ENCODE results near the gene UBE2L3.
A peak's percentile ranks its signal among the peaks of the same experiment; 100 is the strongest.
"Not testable (repeated sequence)": the region's sequence is repeated elsewhere in the genome, so short reads cannot be mapped to it uniquely, and the experiment has no call there.

Gene UBE2L3

GRCh38 chr22:21603973-21604372 lies 36.5 kb downstream of the UBE2L3 start:
- no peak for DNase-seq

DNA sequence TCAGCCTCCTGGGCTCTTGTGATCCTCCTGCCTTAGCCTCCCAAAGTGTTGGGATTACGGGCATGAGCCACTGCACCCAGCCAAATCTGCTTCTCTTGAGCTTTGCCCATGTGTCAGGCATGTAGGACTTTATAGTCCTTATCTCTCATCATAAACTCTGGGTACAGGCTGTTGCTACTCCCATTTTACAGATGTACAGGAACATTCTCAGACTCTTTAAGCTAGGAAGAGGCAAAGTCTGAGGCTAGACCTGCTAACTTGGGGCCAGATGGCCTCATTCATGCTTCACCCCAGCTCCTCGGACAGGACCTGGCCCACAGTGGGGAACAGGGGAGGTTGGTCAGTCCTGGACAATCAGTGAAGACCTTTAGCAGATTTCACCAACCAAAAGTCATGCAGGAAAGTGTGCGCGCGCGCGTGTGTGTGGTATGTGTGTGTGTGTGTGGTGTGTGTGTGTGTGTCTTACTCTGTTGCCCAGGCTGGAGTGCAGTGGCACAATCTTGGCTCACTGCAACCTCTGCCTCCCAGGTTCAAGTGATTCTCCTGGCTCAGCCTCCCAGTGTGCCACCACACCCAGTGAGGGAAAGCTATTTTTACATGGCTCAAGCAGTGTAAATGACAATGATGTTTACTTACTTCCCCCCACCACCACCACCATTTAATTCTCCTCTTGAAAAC lies 38.5 kb downstream of the UBE2L3 start:
- DNase-seq = no peak

- no peak for DNase-seq
These were observed 39.3 kb downstream of the UBE2L3 start for GRCh38 chr22:21606775-21607174.

DNA sequence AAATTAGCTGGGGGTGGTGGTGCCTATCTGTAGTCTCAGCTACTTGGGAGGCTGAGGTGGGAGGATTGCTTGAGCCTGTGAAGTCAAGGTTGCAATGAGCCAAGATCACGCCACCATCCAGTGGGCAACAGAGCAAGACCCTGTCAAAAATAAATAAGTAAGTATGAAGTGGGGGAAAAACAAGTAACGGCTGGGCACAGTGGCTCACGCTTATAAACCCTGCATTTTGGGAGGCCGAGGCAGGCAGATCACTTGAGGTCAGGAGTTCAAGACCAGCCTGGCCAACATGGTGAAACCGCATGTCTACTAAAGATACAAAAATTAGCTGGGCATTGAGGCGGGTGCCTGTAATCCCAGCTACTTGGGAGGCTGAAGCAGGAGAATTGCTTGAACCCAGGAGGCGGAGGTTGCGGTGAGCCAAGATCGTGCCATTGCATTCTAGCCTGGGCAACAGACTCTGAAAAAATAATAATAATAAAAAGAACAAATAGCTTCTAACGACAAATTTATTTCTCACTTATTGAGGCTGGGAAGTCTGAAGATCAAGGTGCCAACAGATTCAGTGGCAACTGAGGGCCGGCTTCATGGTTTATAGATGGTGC lies 42.1 kb downstream of the UBE2L3 start:
- not testable (repeated sequence) for DNase-seq

- DNase-seq = no peak
These were observed 43.9 kb downstream of the UBE2L3 start for GRCh38 chr22:21611210-21611977.

DNA sequence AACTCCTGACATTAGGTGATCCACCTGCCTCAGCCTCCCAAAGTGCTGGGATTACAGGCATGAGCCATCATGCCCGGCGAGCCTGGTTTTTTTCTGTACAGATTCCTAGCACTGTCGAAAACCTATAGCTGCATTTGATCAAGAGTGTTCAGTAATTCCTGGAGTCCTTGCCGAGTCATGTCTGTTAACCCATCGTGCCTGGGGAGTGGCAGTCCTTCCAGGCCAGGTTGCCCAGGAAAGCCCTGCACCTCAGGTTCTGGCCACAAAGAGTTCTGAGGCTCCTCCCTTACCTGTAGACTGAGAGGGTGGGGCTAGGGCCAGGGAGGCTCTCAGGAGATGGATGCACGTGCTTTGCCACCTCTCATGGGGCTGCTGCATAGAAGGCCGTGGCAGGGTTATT lies 45.3 kb downstream of the UBE2L3 start:
- DNase-seq = no peak

DNA sequence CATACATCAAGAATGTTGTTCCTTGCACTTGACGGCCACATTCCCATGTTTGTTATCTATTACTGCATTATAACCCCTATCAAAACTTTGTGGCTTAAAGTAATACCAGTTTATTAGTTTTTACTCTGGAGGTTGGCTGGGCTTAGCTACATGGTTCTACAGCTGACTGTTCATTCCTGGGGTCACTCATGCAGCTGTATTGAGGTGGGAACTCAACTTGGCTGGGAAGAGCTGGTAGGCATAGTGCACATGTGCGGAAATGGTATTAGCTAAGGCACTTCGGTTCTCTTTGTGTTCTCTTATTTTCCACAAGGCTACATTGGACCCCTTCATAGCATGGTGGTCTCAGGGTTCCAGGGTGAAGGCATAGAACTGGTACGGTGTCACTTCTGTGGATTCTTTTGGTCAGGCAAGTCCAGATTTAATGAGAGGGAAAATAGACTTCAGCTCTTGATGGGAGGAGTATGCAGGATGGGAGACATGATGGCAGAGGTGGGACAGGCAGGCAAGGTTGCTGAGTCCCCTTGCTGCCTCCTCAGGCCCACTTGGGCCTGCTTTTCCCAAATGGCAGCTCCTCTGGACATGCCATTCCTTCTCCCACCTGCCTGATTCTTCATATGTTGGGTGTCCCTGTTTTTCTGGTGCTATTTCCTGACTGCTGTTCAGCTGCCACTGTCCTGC lies 46.2 kb downstream of the UBE2L3 start:
- no peak for DNase-seq

DNA sequence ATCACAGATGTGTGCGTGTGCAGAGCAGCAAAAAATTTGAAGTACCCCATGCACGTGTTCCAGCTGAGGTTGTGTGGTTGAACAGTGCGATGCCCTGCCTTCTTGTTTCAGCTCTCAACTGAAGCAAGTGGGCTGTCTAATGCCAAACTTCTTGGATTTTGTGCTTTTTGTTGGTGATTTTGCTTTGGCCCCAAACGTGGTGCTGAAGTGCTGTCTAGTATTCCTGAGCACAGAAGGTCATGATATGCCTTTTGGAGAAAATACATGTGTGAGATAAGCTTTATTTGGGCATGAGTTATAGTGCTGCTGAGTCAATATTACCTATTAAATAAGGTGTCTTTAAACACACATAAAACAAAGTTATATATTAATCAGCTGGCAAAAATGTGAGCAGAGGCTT lies 48.2 kb downstream of the UBE2L3 start:
- DNase-seq = no peak

DNA sequence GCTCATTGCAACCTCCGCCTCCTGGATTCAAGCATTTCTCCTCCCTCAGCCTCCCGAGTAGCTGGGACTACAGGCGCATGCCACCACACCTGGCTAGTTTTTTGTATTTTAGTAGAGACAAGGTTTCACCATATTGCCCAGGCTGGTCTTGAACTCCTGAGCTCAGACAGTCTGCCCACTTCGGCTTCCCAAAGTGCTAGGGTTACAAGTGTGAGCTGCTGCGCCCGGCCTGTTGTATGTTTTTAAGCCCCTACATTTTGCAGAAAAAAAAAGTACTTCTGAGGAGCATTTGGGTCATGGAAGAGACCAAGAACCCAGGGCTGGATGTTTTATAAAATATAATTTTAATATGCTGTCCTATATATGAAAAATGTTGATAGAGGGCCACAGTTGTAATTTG lies 49.8 kb downstream of the UBE2L3 start:
- not testable (repeated sequence) for DNase-seq

GRCh38 chr22:21621025-21621424 lies 53.5 kb downstream of the UBE2L3 start:
- DNase-seq = no peak

- no peak for DNase-seq
These were observed 54.8 kb downstream of the UBE2L3 start for GRCh38 chr22:21622011-21622918.

- no peak for DNase-seq
These were observed 55.6 kb downstream of the UBE2L3 start for GRCh38 chr22:21622919-21623647.

- no peak for DNase-seq
These were observed 56.1 kb downstream of the UBE2L3 start for GRCh38 chr22:21623648-21623970.

DNA sequence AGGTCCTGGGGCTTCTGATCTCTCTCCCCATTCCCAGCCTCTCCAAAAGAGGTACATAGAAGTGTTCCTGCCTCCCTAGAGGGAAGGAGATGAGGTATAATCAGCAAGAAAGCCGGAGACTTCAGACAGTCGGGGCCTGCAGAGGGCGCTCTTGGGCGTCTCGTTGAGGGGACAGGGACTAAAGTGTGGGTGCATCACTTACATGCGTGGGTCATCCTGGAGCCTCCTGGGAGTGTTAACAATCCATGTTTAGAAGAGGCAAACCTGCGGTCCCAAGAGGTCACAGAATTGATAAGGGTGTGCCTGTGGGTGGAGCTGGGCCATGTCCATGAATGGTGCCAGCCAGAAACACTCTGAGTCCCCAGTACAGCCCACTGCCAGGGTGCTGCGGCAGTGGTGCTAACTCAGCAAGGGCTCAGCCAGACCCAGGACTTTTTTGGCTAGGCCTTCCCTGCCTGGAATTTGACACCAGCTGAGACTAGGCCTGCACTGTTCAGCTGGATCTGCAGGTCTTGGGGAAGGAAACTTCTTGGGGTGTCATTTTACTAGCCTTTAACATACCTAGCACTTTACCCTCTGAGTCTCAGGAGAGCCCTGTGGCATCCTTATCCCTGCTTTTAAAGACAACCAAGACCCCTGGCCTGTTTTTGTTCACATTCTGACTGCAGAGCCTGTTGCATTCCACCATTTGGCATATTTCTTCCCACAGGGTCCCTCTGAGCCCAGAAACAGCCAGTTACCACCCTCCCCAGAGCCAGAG lies 56.8 kb downstream of the UBE2L3 start:
- DNase-seq = peak; percentile 53

GRCh38 chr22:21624880-21625791 lies 57.6 kb downstream of the UBE2L3 start:
- DNase-seq = no peak

DNA sequence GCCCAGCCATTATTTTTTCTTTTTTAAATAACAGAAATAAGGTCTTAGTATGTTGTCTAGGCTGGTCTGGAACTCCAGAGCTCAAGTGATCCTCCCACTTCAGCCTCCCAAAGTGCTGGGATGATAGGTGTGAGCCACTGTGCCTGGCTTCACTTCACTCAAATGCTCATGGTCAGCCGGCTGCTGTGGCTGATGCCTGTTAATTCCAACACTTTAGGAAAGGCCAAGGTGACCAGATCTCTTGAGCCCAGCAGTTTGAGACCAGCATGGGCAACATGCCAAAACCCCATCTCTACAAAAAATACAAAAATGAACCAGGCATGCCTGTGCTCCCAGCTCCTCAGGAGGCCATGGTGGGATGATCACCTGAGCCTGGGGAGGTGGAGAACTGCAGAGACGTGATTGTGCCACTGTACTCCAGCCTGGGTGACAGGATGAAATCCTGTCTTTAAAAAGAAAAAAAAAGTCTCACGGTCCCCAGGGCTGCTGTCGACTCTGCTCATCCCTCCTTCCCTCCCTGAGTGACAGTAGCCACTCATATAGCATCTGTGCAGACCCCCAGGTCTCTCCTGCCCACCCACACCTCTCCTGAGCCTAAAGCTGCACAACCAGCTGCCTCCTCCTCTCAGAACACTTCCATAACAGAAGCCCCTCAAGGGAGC lies 58.7 kb downstream of the UBE2L3 start:
- DNase-seq = no peak

- no peak for DNase-seq
These were observed 59.4 kb downstream of the UBE2L3 start for GRCh38 chr22:21626735-21627469.

DNA sequence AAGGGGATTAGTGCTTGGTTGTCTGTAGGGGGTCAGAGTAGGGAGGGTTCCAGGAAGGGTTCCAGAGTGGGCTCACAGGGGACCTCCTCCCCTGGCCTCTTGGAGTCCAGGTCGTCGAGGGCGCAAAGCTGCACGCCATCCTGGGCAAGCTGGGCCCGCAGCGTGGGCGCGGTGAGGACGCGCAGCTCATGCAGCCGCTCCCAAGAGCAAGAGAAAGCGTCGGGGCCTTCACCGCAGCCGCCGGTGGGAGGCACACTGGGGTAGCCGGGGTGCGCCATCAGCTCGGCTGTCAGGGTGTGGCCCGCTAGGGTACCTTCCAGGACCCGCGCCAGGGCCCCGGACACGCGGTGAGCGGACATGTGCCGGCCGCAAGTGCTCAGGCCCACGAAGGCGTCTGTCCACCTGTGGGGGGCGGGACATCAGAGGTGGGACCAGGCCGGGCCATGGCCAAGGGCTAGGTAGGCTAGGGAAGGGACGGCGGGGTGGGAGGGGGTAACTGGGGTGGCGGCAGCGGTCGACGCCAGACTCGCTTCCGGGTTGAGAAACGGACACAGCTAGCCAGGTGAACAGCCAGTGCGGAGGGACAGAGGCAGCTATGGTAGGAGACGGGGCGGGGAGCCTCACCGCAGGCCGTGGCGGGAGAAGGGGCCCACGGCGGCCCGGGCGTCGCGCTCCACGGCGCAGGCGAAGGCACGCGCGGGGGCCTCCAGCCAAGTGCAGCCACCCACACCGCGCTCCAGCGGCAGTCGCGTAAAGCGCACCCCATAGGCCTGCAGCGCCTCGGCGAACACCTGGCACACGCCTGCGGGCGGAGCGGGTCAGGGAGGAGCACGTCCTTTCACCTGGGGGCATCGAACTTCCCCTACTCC lies 61.1 kb downstream of the UBE2L3 start:
- no peak for DNase-seq

Data from stimulated activated CD4-positive, alpha-beta T cell treated with anti-CD3 and anti-CD28 coated beads, Interleukin-1b, Interleukin-23, amount 100 ng/mL, for 48 hours (primary cell).